Measurements from ENCODE around the gene CSNK1A1. TPM values are rescaled to one million over a fixed set of nuclear protein-coding genes. Genes with fewer than 3 reads are reported as not detected.
A peak's percentile ranks its signal among the peaks of the same experiment; 100 is the strongest.
"Not testable (repeated sequence)": the region's sequence is repeated elsewhere in the genome, so short reads cannot be mapped to it uniquely, and the experiment has no call there.

CSNK1A1 gene
- total RNA-seq, 1 donor from 2014 or later = 195 TPM

- Mint-ChIP-seq H3K9me3 (no peaks in the 10 kb centered on the region), H3K4me3 (no peak overlapping the region), H3K4me1 (ENCODE audit: low read depth) (peaks cover 11% of the 10 kb centered on the region), H3K27me3 (ENCODE audit: insufficient read depth) (peaks cover 8% of the 10 kb centered on the region), H3K36me3 (ENCODE audit: low read depth) (no peaks in the 10 kb centered on the region), H3K27ac (no peak overlapping the region)
- intact Hi-C loops (cut with micrococcal nuclease) = no loop called here
- no peak for DNase-seq (ENCODE audit: low spot score)
Measured at GRCh38 chr5:149584121-149584520, 32.9 kb upstream of the CSNK1A1 start.

- intact Hi-C loops (cut with micrococcal nuclease) = no loop called here
- Mint-ChIP-seq H3K36me3 (ENCODE audit: low read depth) (no peaks in the 10 kb centered on the region), H3K27ac (no peak overlapping the region), H3K27me3 (ENCODE audit: insufficient read depth) (peaks cover 8% of the 10 kb centered on the region), H3K4me3 (no peak overlapping the region), H3K4me1 (ENCODE audit: low read depth) (peaks cover 11% of the 10 kb centered on the region), H3K9me3 (no peaks in the 10 kb centered on the region)
- DNase-seq (ENCODE audit: low spot score) = no peak
Measured at GRCh38 chr5:149583394-149583793, 32.2 kb upstream of the CSNK1A1 start.

- Mint-ChIP-seq H3K27me3 (ENCODE audit: insufficient read depth) (peaks cover 8% of the 10 kb centered on the region), H3K4me1 (ENCODE audit: low read depth) (peaks cover 11% of the 10 kb centered on the region), H3K27ac (no peak overlapping the region), H3K4me3 (peak overlapping the region; percentile 43), H3K36me3 (ENCODE audit: low read depth) (no peaks in the 10 kb centered on the region), H3K9me3 (no peaks in the 10 kb centered on the region)
- intact Hi-C loops (cut with micrococcal nuclease) = loop anchor here (2.0 kb wide), 1 partner anchor 419 kb away; the partner anchor contains the start of genes HMGXB3 and TIGD6
- DNase-seq (ENCODE audit: low spot score) = no peak
Measured at GRCh38 chr5:149581931-149582768, 30.9 kb upstream of the CSNK1A1 start.

- H3K36me3 Mint-ChIP-seq (ENCODE audit: low read depth) = peaks cover 4% of the 10 kb centered on the region
- peak within 1 kb of the TSS; percentile 40 for H3K27ac Mint-ChIP-seq
- peak within 1 kb of the TSS; percentile 75 for H3K4me3 Mint-ChIP-seq
- peaks cover 20% of the 10 kb centered on the region for H3K4me1 Mint-ChIP-seq (ENCODE audit: low read depth)
- H3K9me3 Mint-ChIP-seq = no peaks in the 10 kb centered on the region
- intact Hi-C loops (cut with micrococcal nuclease) = loop anchor here (2.0 kb wide), 1 partner anchor 419 kb away; the partner anchor contains the start of genes HMGXB3 and TIGD6
- peak; percentile 13 for DNase-seq (ENCODE audit: low spot score)
- peaks cover 8% of the 10 kb centered on the region for H3K27me3 Mint-ChIP-seq (ENCODE audit: insufficient read depth)
Measured at GRCh38 chr5:149581192-149581861, 30.1 kb upstream of the CSNK1A1 start, which contains the start of gene ARHGEF37. Gene ARHGEF37, plus strand, starts transcription at chr5:149581498. Its CDS starts 16,272 bp downstream, at chr5:149597770.

- intact Hi-C loops (cut with micrococcal nuclease) = loop anchor here (2.0 kb wide), 1 partner anchor 420 kb away; the partner anchor contains the start of genes HMGXB3 and TIGD6
- no peaks in the 10 kb centered on the region for H3K9me3 Mint-ChIP-seq
- peak overlapping the region; percentile 40 for H3K27ac Mint-ChIP-seq
- peak overlapping the region; percentile 75 for H3K4me3 Mint-ChIP-seq
- peak; percentile 2 for DNase-seq (ENCODE audit: low spot score)
- peaks cover 8% of the 10 kb centered on the region for H3K27me3 Mint-ChIP-seq (ENCODE audit: insufficient read depth)
- H3K4me1 Mint-ChIP-seq (ENCODE audit: low read depth) = peaks cover 25% of the 10 kb centered on the region
- H3K36me3 Mint-ChIP-seq (ENCODE audit: low read depth) = peaks cover 4% of the 10 kb centered on the region
Measured at GRCh38 chr5:149580808-149581191, 29.6 kb upstream of the CSNK1A1 start.

- H3K9me3 Mint-ChIP-seq = no peaks in the 10 kb centered on the region
- peaks cover 4% of the 10 kb centered on the region for H3K36me3 Mint-ChIP-seq (ENCODE audit: low read depth)
- no peak for DNase-seq (ENCODE audit: low spot score)
- intact Hi-C loops (cut with micrococcal nuclease) = no loop called here
- no peak overlapping the region for H3K27ac Mint-ChIP-seq
- H3K4me1 Mint-ChIP-seq (ENCODE audit: low read depth) = peaks cover 36% of the 10 kb centered on the region
- H3K4me3 Mint-ChIP-seq = no peak overlapping the region
- peaks cover 8% of the 10 kb centered on the region for H3K27me3 Mint-ChIP-seq (ENCODE audit: insufficient read depth)
Measured at GRCh38 chr5:149578896-149579295, 27.7 kb upstream of the CSNK1A1 start.

- H3K9me3 Mint-ChIP-seq = no peaks in the 10 kb centered on the region
- peaks cover 35% of the 10 kb centered on the region for H3K4me1 Mint-ChIP-seq (ENCODE audit: low read depth)
- H3K27me3 Mint-ChIP-seq (ENCODE audit: insufficient read depth) = peaks cover 4% of the 10 kb centered on the region
- intact Hi-C loops (cut with micrococcal nuclease) = loop anchor here (1.0 kb wide), 1 partner anchor 25 kb away; the partner anchor contains the start of gene CSNK1A1
- peaks cover 4% of the 10 kb centered on the region for H3K36me3 Mint-ChIP-seq (ENCODE audit: low read depth)
- H3K27ac Mint-ChIP-seq = peak overlapping the region; percentile 81
- H3K4me3 Mint-ChIP-seq = no peak overlapping the region
- peak; percentile 8 for DNase-seq (ENCODE audit: low spot score)
Measured at GRCh38 chr5:149576021-149576420, 24.8 kb upstream of the CSNK1A1 start.

GRCh38 chr5:149575131-149575530, 23.9 kb upstream of the CSNK1A1 start:
- peaks cover 4% of the 10 kb centered on the region for H3K36me3 Mint-ChIP-seq (ENCODE audit: low read depth)
- H3K4me3 Mint-ChIP-seq = no peak overlapping the region
- H3K27ac Mint-ChIP-seq = no peak overlapping the region
- H3K4me1 Mint-ChIP-seq (ENCODE audit: low read depth) = peaks cover 26% of the 10 kb centered on the region
- intact Hi-C loops (cut with micrococcal nuclease) = no loop called here
- peaks cover 2% of the 10 kb centered on the region for H3K27me3 Mint-ChIP-seq (ENCODE audit: insufficient read depth)
- no peak for DNase-seq (ENCODE audit: low spot score)
- no peaks in the 10 kb centered on the region for H3K9me3 Mint-ChIP-seq

GRCh38 chr5:149572576-149573231, 21.5 kb upstream of the CSNK1A1 start:
- Mint-ChIP-seq H3K9me3 (no peaks in the 10 kb centered on the region), H3K36me3 (ENCODE audit: low read depth) (peaks cover 4% of the 10 kb centered on the region), H3K27me3 (ENCODE audit: insufficient read depth) (no peaks in the 10 kb centered on the region), H3K27ac (no peak overlapping the region), H3K4me3 (no peak overlapping the region), H3K4me1 (ENCODE audit: low read depth) (peaks cover 26% of the 10 kb centered on the region)
- DNase-seq (ENCODE audit: low spot score) = no peak
- intact Hi-C loops (cut with micrococcal nuclease) = no loop called here

GRCh38 chr5:149572170-149572569, 20.9 kb upstream of the CSNK1A1 start:
- DNase-seq (ENCODE audit: low spot score) = no peak
- Mint-ChIP-seq H3K4me1 (ENCODE audit: low read depth) (peaks cover 25% of the 10 kb centered on the region), H3K4me3 (no peak overlapping the region), H3K36me3 (ENCODE audit: low read depth) (peaks cover 4% of the 10 kb centered on the region), H3K27me3 (ENCODE audit: insufficient read depth) (no peaks in the 10 kb centered on the region), H3K27ac (no peak overlapping the region), H3K9me3 (no peaks in the 10 kb centered on the region)
- intact Hi-C loops (cut with micrococcal nuclease) = no loop called here

- peaks cover 8% of the 10 kb centered on the region for H3K4me1 Mint-ChIP-seq (ENCODE audit: low read depth)
- intact Hi-C loops (cut with micrococcal nuclease) = no loop called here
- no peak overlapping the region for H3K4me3 Mint-ChIP-seq
- no peak overlapping the region for H3K27ac Mint-ChIP-seq
- no peaks in the 10 kb centered on the region for H3K36me3 Mint-ChIP-seq (ENCODE audit: low read depth)
- DNase-seq (ENCODE audit: low spot score) = no peak
- no peaks in the 10 kb centered on the region for H3K9me3 Mint-ChIP-seq
- H3K27me3 Mint-ChIP-seq (ENCODE audit: insufficient read depth) = no peaks in the 10 kb centered on the region
Measured at GRCh38 chr5:149567226-149567625, 16.0 kb upstream of the CSNK1A1 start.

GRCh38 chr5:149564542-149565140, 13.4 kb upstream of the CSNK1A1 start:
- H3K4me1 Mint-ChIP-seq (ENCODE audit: low read depth) = peaks cover 18% of the 10 kb centered on the region
- not testable (repeated sequence) for H3K4me3 Mint-ChIP-seq; H3K36me3 Mint-ChIP-seq (ENCODE audit: low read depth); H3K27me3 Mint-ChIP-seq (ENCODE audit: insufficient read depth); H3K27ac Mint-ChIP-seq; H3K9me3 Mint-ChIP-seq
- DNase-seq (ENCODE audit: low spot score) = peak; percentile 6
- intact Hi-C loops (cut with micrococcal nuclease) = loop anchor here (1.0 to 2.0 kb wide), 6 partner anchors 13 to 424 kb away; partner anchors contain the start of genes ABLIM3 and CSNK1A1

Measured in activated T-helper 1 cell treated with anti-CD3 and anti-CD28 coated beads, Interleukin-12 subunit alpha, Interleukin-12 subunit beta, Interleukin-2, Interleukin-4 antibody, amounts not matched to agents 30 ng/mL and 10 ng/mL and 1 ng/mL, durations not matched to agents 14 hours and 24 hours and 36 hours (primary cell).